Fibroblast of the conjunctiva (primary cell): ENCODE data around the gene NUP62.

Experiments used
- DNase-seq: peaks from one replicate; pipeline ENCODE4 v3.0.0-alpha.2; 2010; ENCODE audit warnings: low read depth

NUP62 gene

GRCh38 chr19:49866933-49867782 lies 62.1 kb downstream of the NUP62 start, which contains the start of gene PNKP:
PNKP (minus strand) TSS chr19:49867576; CDS start chr19:49867204, 372 bp downstream.
- DNase-seq, result peak; percentile 83

- DNase-seq, result no peak
Observed at GRCh38 chr19:49864890-49865289, 64.4 kb downstream of the NUP62 start.

- no peak for DNase-seq
Observed at GRCh38 chr19:49863935-49864320, 65.4 kb downstream of the NUP62 start.

- no peak for DNase-seq
Observed at GRCh38 chr19:49863254-49863934, 65.9 kb downstream of the NUP62 start.

- no peak for DNase-seq
Observed at GRCh38 chr19:49862391-49863253, 66.7 kb downstream of the NUP62 start.

- DNase-seq, result no peak
Observed at GRCh38 chr19:49861541-49862378, 67.5 kb downstream of the NUP62 start.

- DNase-seq, result peak; percentile 35
Observed at GRCh38 chr19:49861107-49861506, 68.2 kb downstream of the NUP62 start.

GRCh38 chr19:49860336-49861102 lies 68.8 kb downstream of the NUP62 start:
- DNase-seq, result no peak

- DNase-seq, result no peak
Observed at GRCh38 chr19:49859682-49860335, 69.5 kb downstream of the NUP62 start.

- DNase-seq, result no peak
Observed at GRCh38 chr19:49858088-49858985, 71.0 kb downstream of the NUP62 start.

GRCh38 chr19:49857838-49858087 lies 71.5 kb downstream of the NUP62 start:
- DNase-seq, result no peak

GRCh38 chr19:49857061-49857837 lies 72.1 kb downstream of the NUP62 start:
- no peak for DNase-seq
